Testis (tissue), 3 donors: Measurements from ENCODE around the gene RFTN2. TPM values are rescaled to one million over a fixed set of nuclear protein-coding genes. Genes with fewer than 3 reads are reported as not detected.
"Not testable (repeated sequence)": the region's sequence is repeated elsewhere in the genome, so short reads cannot be mapped to it uniquely, and the experiment has no call there.

Experiments used
- DNase-seq: peaks from one replicate; pipeline ENCODE4 v3.0.0-alpha.2; 2019
- H3K27ac ChIP-seq, 2 donors: fragments of 200-600 bp; sonication (generic); one replicate each; pipeline ENCODE4 v1.5.1; 2019
- H3K27me3 ChIP-seq: fragments of 200-600 bp; sonication (generic); one replicate; pipeline ENCODE4 v1.5.1; 2019
- H3K36me3 ChIP-seq: fragments of 200-600 bp; sonication (generic); one replicate; pipeline ENCODE4 v1.5.1; 2017; ENCODE audit warnings: low read depth; ENCODE audit errors: missing control alignments
- H3K4me1 ChIP-seq: fragments of 200-600 bp; sonication (generic); one replicate; pipeline ENCODE4 v1.5.1; 2019
- H3K4me3 ChIP-seq, 2 donors: fragments of 200-600 bp; sonication (generic); one replicate each; pipeline ENCODE4 v1.5.1; 2017 to 2019
- H3K9me3 ChIP-seq: fragments of 200-600 bp; sonication (generic); one replicate; pipeline ENCODE4 v1.5.1; 2017
- POLR2A ChIP-seq: fragments of 450-650 bp; IDR thresholded peaks from one replicate; pipeline ENCODE4 v1.6.1; 2017; ENCODE audit warnings: antibody characterized with exemption, mild to moderate bottlenecking, moderate library complexity
- WGBS, 2 donors: methylation state at CpG; one replicate each; pipeline ENCODE4 v1.1.5; 2018; 5-methylcytosine and 5-hydroxymethylcytosine counted together
- intact Hi-C: fragments of 100-400 bp; cut with DNase I; formaldehyde crosslinking; loops from one replicate; pipeline ENCODE4 v1.15.1; 2023; ENCODE audit warnings: low total_unique reads
- polyA plus RNA-seq: library from polyadenylated mRNA; stranded (reverse); fragments of 350-450 nt; fragmentation: Illumina TruSeq; extraction: RNeasy Lipid Tissue Mini Kit (QIAGEN cat#74804); gene quantifications from one replicate; pipeline ENCODE4 v1.2.3, GENCODE V29; 2014; ENCODE audit warnings: low read depth, low replicate concordance; ENCODE audit not compliant: insufficient read depth
- total RNA-seq, 2 donors: library from RNA; depleted of rRNA; stranded (reverse); fragments of >200 nt; gene quantifications; one replicate each; pipeline ENCODE4 v1.2.3, GENCODE V29; 2016
- TF ChIP-seq, protein P1 (sequence below), 3 experiments: fragments of 450-650 bp in 2 of 3; fragments of 200-600 bp in 1 of 3; sonication (generic) in 1 of 3; IDR thresholded peaks; one replicate each; pipeline ENCODE4 v1.5.1; 2016 to 2019; ENCODE audit warnings: antibody characterized with exemption in 3 of 3, mild to moderate bottlenecking in 2 of 3, moderate library complexity in 1 of 3

Gene RFTN2
- total and polyA plus RNA-seq, 3 donors from 2014 or later, result 16.1 to 25.0 (median 19.8) TPM

DNA sequence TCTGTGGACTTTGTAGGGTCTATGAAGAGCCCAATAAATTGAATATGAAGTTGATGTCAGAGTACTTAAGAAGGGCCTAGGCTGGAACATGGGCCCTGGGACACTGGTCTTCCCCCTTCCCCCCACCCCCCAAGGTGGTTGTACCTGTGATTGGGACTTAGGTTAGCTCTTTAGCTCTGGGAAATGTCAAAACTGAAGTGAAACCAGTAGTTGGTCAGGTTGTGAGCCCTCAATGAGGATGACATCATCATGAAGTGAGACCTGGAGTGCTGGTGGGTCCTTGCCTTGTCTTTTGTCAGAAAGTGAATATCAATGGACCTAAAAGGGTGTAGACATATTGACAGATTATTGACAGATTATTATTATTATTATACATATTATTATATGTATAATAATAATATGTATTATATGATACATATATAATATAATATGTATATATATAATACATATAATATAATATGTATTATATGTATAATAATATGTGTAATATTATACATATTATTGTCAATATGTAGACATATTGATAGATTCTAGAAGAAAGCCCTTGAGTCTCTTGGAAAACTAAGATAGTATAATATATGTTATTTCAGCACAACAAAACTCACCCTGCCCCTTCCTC lies 35.1 kb upstream of the RFTN2 start:
- intact Hi-C loops, result no loop called here
- no peak for TF ChIP-seq POLR2A
- TF ChIP-seq, protein P1, sequence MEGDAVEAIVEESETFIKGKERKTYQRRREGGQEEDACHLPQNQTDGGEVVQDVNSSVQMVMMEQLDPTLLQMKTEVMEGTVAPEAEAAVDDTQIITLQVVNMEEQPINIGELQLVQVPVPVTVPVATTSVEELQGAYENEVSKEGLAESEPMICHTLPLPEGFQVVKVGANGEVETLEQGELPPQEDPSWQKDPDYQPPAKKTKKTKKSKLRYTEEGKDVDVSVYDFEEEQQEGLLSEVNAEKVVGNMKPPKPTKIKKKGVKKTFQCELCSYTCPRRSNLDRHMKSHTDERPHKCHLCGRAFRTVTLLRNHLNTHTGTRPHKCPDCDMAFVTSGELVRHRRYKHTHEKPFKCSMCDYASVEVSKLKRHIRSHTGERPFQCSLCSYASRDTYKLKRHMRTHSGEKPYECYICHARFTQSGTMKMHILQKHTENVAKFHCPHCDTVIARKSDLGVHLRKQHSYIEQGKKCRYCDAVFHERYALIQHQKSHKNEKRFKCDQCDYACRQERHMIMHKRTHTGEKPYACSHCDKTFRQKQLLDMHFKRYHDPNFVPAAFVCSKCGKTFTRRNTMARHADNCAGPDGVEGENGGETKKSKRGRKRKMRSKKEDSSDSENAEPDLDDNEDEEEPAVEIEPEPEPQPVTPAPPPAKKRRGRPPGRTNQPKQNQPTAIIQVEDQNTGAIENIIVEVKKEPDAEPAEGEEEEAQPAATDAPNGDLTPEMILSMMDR (IDR thresholded peaks at IDR 0.05), result no peak
- H3K27ac ChIP-seq, result no peak overlapping the region

DNA sequence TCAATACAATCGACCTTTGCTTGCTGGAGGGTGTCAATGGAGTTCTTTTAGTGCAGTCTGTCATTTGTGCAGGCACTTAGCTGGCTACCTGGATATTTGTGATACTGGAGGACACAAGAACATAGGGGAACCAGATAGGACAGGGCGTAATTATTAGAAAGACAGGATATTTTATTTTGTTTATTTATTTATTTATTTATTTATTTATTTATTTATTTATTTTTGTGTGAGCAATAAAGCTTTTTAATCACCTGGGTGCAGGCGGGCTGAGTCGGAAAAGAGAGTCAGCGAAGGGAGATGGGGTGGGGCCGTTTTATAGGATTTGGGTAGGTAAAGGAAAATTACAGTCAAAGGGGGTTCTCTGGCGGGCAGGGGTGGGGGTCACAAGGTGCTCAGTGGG lies 33.8 kb upstream of the RFTN2 start:
- WGBS, 2 donors, result 88 to 94% methylated on average over 7 of the region's 7 CpGs
- peaks cover 19% of the 10 kb centered on the region for H3K4me1 ChIP-seq
- H3K4me3 ChIP-seq, H3K36me3 ChIP-seq, intact Hi-C loops, H3K27ac ChIP-seq, DNase-seq, H3K27me3 ChIP-seq, H3K9me3 ChIP-seq: not testable (repeated sequence)

More for the DNA sequence above, 35.1 kb upstream of the RFTN2 start:
- H3K4me1 ChIP-seq, result peaks cover 19% of the 10 kb centered on the region
- H3K9me3 ChIP-seq, result no peaks in the 10 kb centered on the region
- no peaks in the 10 kb centered on the region for H3K27me3 ChIP-seq
- H3K4me3 ChIP-seq, result no peak overlapping the region
- no peak for DNase-seq
- no peaks in the 10 kb centered on the region for H3K36me3 ChIP-seq

DNA sequence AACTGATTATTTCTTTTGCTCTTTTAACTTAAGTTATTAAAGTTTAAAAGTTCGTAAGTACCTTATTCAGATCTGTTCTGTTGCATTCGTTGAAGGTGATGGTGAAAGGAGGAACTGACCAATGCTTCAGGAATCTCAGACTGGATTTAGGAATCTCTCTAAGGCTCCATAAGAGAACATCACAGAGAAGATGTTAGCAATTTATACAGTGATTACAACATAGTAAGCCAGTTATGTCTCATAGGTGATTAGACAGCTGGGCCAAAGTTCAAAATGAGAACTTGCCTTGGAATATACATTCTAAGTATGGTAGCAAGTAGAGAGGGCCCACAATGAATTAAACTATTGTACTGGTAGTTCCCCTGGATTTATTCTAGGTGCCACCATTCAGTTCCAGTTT lies 32.9 kb upstream of the RFTN2 start:
- Histone ChIP-seq H3K4me1 (peaks cover 19% of the 10 kb centered on the region), H3K36me3 (no peaks in the 10 kb centered on the region), H3K27ac (no peak overlapping the region), H3K4me3 (no peak overlapping the region), H3K9me3 (no peaks in the 10 kb centered on the region), H3K27me3 (no peaks in the 10 kb centered on the region)
- intact Hi-C loops, result no loop called here
- TF ChIP-seq POLR2A, result no peak
- TF ChIP-seq, protein P1 (IDR thresholded peaks at IDR 0.05), result no peak
- DNase-seq, result no peak
- WGBS, 2 donors, result 61 to 79% methylated on average over 2 of the region's 2 CpGs

DNA sequence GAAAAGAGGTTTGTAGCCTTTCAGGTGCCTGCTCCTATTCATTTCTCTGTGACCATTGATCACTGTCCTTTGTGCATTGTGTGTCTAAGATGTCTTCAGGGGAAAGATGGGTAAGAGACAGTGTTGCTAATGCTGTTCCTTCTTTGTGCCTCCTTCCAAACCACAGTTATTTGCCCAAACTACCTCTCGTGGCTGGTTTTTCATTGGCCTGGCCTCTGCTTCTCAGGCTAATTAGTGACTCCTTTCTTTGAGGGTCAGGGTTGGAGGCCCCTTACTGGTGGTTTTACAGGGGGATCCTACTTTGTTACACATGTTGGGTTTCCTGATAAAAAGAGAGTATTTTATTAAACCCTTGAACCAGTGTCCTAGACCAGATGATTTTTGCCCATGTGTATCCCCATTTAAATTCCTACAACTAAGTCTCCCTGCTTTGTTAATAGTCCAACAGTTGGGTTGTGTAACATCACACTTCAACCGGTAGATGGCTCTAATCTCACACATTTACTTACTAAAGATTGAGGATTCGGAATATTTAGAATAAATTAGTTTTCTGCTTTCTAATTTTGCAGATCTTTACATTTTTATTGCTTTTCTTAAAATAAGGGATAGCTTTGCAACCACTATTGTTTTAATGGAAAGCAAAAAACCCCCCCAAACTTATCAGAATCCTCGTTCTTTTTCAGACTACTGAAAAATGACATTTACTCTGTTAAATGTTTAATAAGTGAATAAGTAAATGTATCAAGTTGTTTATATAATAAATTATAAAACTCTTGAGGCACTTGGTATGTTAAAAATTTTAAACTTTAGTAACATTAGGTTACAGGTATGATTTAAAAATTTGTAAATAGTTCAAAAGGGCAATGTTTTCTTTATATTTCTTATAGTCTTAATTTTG lies 32.2 kb upstream of the RFTN2 start:
- DNase-seq, result no peak
- Histone ChIP-seq H3K4me3 (no peak overlapping the region), H3K27ac (no peak overlapping the region), H3K36me3 (no peaks in the 10 kb centered on the region), H3K4me1 (peaks cover 19% of the 10 kb centered on the region), H3K27me3 (no peaks in the 10 kb centered on the region), H3K9me3 (no peaks in the 10 kb centered on the region)
- no peak for TF ChIP-seq POLR2A
- TF ChIP-seq, protein P1 (IDR thresholded peaks at IDR 0.05), result peak; percentile 40 to 79 (median 64)
- intact Hi-C loops, result no loop called here
- 6 to 17% methylated on average over 4 of the region's 4 CpGs for WGBS, 2 donors

DNA sequence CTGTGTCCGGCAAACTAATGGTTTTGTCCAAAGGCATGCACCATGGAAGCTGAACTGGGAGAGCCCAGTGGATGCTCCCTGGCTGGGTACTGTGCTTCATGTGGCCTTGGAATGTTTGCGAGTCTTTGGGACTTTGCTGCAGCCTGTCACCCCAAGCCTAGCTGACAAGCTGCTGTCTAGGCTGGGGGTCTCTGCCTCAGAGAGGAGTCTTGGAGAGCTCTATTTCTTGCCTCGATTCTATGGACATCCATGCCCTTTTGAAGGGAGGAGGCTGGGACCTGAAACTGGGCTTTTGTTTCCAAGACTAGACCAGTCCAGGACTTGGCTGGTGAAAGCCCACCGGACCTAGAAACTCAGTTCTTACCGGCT lies 31.4 kb upstream of the RFTN2 start:
- H3K27me3 ChIP-seq, result no peaks in the 10 kb centered on the region
- intact Hi-C loops, result no loop called here

More for the DNA sequence above, 31.4 kb upstream of the RFTN2 start:
- DNase-seq, result no peak
- WGBS, 2 donors, result 43 to 57% methylated on average over 4 to 5 of the region's 5 CpGs
- no peak overlapping the region for H3K27ac ChIP-seq
- TF ChIP-seq, protein P1 (IDR thresholded peaks at IDR 0.05), result no peak
- no peak for TF ChIP-seq POLR2A
- H3K4me1 ChIP-seq, result peaks cover 19% of the 10 kb centered on the region
- no peaks in the 10 kb centered on the region for H3K36me3 ChIP-seq
- no peak overlapping the region for H3K4me3 ChIP-seq
- no peaks in the 10 kb centered on the region for H3K9me3 ChIP-seq
